Astrocyte (in vitro differentiated cells and primary cell): Measurements from ENCODE around the gene RCOR1. TPM values are rescaled to one million over a fixed set of nuclear protein-coding genes. Genes with fewer than 3 reads are reported as not detected.

Source experiments
- DNase-seq: peaks from one replicate; pipeline ENCODE4 v3.0.0-alpha.2; 2010; ENCODE audit warnings: low read depth
- FAIRE-seq: peaks from 2 replicates; lab custom pipeline; 2011; peaks lifted over from hg19 to GRCh38; lab: Jason Lieb, UNC
- H2AFZ ChIP-seq: 2 replicates; pipeline ENCODE4 v1.6.0; 2012; ENCODE audit warnings: low read depth, low read length, inconsistent platforms
- H3K27ac ChIP-seq: 2 replicates; pipeline ENCODE4 v1.5.1; 2011; ENCODE audit warnings: low read depth, low read length, inconsistent platforms
- H3K27me3 ChIP-seq: 2 replicates; pipeline ENCODE4 v1.6.0; 2011; ENCODE audit warnings: low read length, inconsistent platforms; ENCODE audit not compliant: insufficient read depth
- H3K36me3 ChIP-seq: 2 replicates; pipeline ENCODE4 v1.5.1; 2011; ENCODE audit warnings: low read length, inconsistent platforms; ENCODE audit not compliant: insufficient read depth
- H3K4me1 ChIP-seq: 2 replicates; pipeline ENCODE4 v1.5.1; 2011; ENCODE audit warnings: low read length, inconsistent platforms; ENCODE audit not compliant: insufficient read depth
- H3K4me2 ChIP-seq: 2 replicates; pipeline ENCODE4 v1.6.0; 2012; ENCODE audit warnings: low read length, inconsistent platforms
- H3K4me3 ChIP-seq: 2 replicates; pipeline ENCODE4 v1.5.1; 2011; ENCODE audit warnings: low read depth, mild to moderate bottlenecking, low read length, inconsistent platforms; ENCODE audit not compliant: insufficient read depth
- H3K79me2 ChIP-seq: 2 replicates; pipeline ENCODE4 v1.6.0; 2012; ENCODE audit warnings: mild to moderate bottlenecking, low read length, inconsistent platforms; ENCODE audit not compliant: insufficient read depth
- H3K9ac ChIP-seq: 2 replicates; pipeline ENCODE4 v1.6.0; 2012; ENCODE audit warnings: mild to moderate bottlenecking, low read length, inconsistent platforms
- H3K9me3 ChIP-seq: 2 replicates; pipeline ENCODE4 v1.5.1; 2012; ENCODE audit warnings: low read depth, mild to moderate bottlenecking, low read length, inconsistent platforms; ENCODE audit not compliant: insufficient read depth
- H4K20me1 ChIP-seq: 2 replicates; pipeline ENCODE4 v1.6.0; 2012; ENCODE audit warnings: low read length, inconsistent platforms; ENCODE audit not compliant: insufficient read depth
- H3K27ac Mint-ChIP-seq: one replicate; pipeline ENCODE4 v1.8.0; 2021; ENCODE audit warnings: mild to moderate bottlenecking, mixed read lengths; ENCODE audit not compliant: unreplicated experiment
- H3K27me3 Mint-ChIP-seq: one replicate; pipeline ENCODE4 v1.8.0; 2021; ENCODE audit warnings: low read depth, mixed read lengths; ENCODE audit not compliant: unreplicated experiment
- H3K36me3 Mint-ChIP-seq: one replicate; pipeline ENCODE4 v1.8.0; 2021; ENCODE audit warnings: low read depth, mixed read lengths; ENCODE audit not compliant: unreplicated experiment
- H3K4me1 Mint-ChIP-seq: one replicate; pipeline ENCODE4 v1.8.0; 2021; ENCODE audit warnings: low read depth, mixed read lengths; ENCODE audit not compliant: unreplicated experiment
- H3K4me3 Mint-ChIP-seq: one replicate; pipeline ENCODE4 v1.8.0; 2021; ENCODE audit warnings: mild to moderate bottlenecking, moderate library complexity, mixed read lengths; ENCODE audit not compliant: unreplicated experiment
- H3K9me3 Mint-ChIP-seq: one replicate; pipeline ENCODE4 v1.8.0; 2021; ENCODE audit warnings: mild to moderate bottlenecking, mixed read lengths; ENCODE audit not compliant: unreplicated experiment
- CTCF ChIP-seq: IDR thresholded peaks from 2 replicates; pipeline ENCODE4 v1.5.1; 2011; ENCODE audit warnings: low read depth, mild to moderate bottlenecking, inconsistent platforms, low read length, moderate library complexity; ENCODE audit not compliant: insufficient read depth
- EZH2 ChIP-seq: IDR thresholded peaks from 2 replicates; pipeline ENCODE4 v1.6.1; 2012; ENCODE audit warnings: mild to moderate bottlenecking, low read length, inconsistent platforms; ENCODE audit not compliant: insufficient read depth
- total RNA-seq: library from RNA; stranded (reverse); gene quantifications from 2 replicates; pipeline ENCODE4 v1.2.1, GENCODE V29; 2021

RCOR1 gene
- total RNA-seq, 1 donor from 2014 or later = 31.0 TPM

DNA sequence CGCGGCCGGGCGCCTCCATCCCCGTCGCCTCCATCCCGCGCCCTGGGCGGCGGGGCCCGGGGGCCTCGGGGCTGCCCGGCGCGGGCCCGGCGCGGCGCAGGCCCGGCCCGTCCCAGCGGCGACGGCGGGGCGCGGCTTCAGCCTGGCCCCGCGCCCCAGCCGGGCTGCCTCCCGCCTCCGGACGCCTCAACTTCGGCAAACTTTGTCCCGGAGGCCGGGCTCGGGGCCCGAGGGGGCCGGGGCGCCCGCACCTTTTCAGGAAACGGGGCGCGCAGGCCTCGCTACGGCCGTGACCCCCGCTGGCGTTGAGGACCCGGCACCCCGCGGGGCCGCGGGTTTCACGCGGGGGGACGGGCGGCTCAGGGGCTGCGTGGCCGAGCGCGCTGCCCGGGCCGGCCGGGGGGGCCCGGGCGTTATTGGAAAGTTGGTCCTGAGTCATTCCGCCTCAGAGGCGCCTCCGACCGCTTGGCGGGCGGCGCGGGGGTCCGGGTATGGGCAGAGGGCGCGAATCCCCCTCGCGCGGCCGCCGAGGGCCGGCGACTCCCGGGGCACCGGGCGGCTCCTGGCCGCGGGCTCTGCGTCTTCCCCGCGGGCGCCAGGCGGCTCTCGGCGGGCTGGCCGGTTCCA, 185.4 kb downstream of the RCOR1 start:
- H3K27ac Mint-ChIP-seq = no peak overlapping the region
- DNase-seq = no peak
- Histone ChIP-seq H3K9me3 (no peaks in the 10 kb centered on the region), H4K20me1 (peaks cover 43% of the 10 kb centered on the region), H3K4me1 (peaks cover 32% of the 10 kb centered on the region), H3K9ac (peak overlapping the region; percentile 86), H3K27me3 (no peaks in the 10 kb centered on the region), H3K4me2 (peak overlapping the region; percentile 94), H3K36me3 (no peaks in the 10 kb centered on the region), H3K4me3 (peak overlapping the region; percentile 81), H3K79me2 (peaks cover 48% of the 10 kb centered on the region), H3K27ac (peak overlapping the region; percentile 59), H2AFZ (peak overlapping the region; percentile 54)
- H3K27me3 Mint-ChIP-seq = no peaks in the 10 kb centered on the region
- peaks cover 22% of the 10 kb centered on the region for H3K4me1 Mint-ChIP-seq
- no peak for TF ChIP-seq EZH2
- TF ChIP-seq CTCF = no peak
- FAIRE-seq = no peak
- no peaks in the 10 kb centered on the region for H3K9me3 Mint-ChIP-seq
- peak overlapping the region; percentile 83 for H3K4me3 Mint-ChIP-seq
- no peaks in the 10 kb centered on the region for H3K36me3 Mint-ChIP-seq

- no peaks in the 10 kb centered on the region for H3K9me3 Mint-ChIP-seq
- Histone ChIP-seq H3K4me3 (peak overlapping the region; percentile 81), H3K27ac (peak overlapping the region; percentile 59), H3K79me2 (peaks cover 55% of the 10 kb centered on the region), H3K27me3 (no peaks in the 10 kb centered on the region), H3K9me3 (no peaks in the 10 kb centered on the region), H2AFZ (peak overlapping the region; percentile 54), H4K20me1 (peaks cover 50% of the 10 kb centered on the region), H3K4me1 (peaks cover 32% of the 10 kb centered on the region), H3K36me3 (no peaks in the 10 kb centered on the region), H3K4me2 (peak overlapping the region; percentile 94), H3K9ac (peak overlapping the region; percentile 86)
- TF ChIP-seq EZH2 (no peak), CTCF (no peak)
- DNase-seq (peak; percentile 47), FAIRE-seq (no peak)
- H3K27ac Mint-ChIP-seq = peak overlapping the region; percentile 15
- H3K4me1 Mint-ChIP-seq = peaks cover 22% of the 10 kb centered on the region
- H3K36me3 Mint-ChIP-seq = no peaks in the 10 kb centered on the region
- H3K4me3 Mint-ChIP-seq = peak overlapping the region; percentile 83
- H3K27me3 Mint-ChIP-seq = no peaks in the 10 kb centered on the region
Measured at GRCh38 chr14:102778338-102779083, 186.1 kb downstream of the RCOR1 start.

DNA sequence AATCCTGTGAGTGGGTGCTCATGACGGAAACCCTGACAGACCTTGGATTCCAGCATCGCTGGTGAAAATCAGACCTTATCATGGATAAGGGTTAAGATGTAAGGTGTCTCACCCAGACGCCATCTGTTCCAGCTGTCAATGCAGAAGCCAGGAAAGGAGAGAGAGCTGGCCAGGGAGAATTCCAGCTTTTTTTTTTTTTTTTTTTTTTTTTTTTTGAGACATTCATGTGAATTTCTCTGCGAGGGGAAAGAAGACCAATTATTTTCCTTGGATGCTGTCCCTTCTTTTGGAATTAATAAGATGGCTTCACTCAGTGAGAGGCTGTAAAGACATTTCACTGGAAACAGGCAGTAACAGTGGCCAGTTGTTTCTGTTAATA, 186.6 kb downstream of the RCOR1 start:
- Histone ChIP-seq H3K79me2 (peaks cover 60% of the 10 kb centered on the region), H3K9me3 (no peaks in the 10 kb centered on the region), H3K27ac (no peak overlapping the region), H2AFZ (no peak overlapping the region), H3K4me2 (peak overlapping the region; percentile 94), H3K9ac (peak overlapping the region; percentile 86), H3K36me3 (no peaks in the 10 kb centered on the region), H3K4me3 (peak overlapping the region; percentile 81), H3K27me3 (no peaks in the 10 kb centered on the region), H4K20me1 (peaks cover 56% of the 10 kb centered on the region), H3K4me1 (peaks cover 32% of the 10 kb centered on the region)
- no peaks in the 10 kb centered on the region for H3K36me3 Mint-ChIP-seq
- no peaks in the 10 kb centered on the region for H3K27me3 Mint-ChIP-seq
- FAIRE-seq (no peak), DNase-seq (no peak)
- H3K27ac Mint-ChIP-seq = no peak overlapping the region
- H3K9me3 Mint-ChIP-seq = no peaks in the 10 kb centered on the region
- no peak for TF ChIP-seq CTCF
- TF ChIP-seq EZH2 = no peak
- peak overlapping the region; percentile 83 for H3K4me3 Mint-ChIP-seq
- H3K4me1 Mint-ChIP-seq = peaks cover 22% of the 10 kb centered on the region
